Stimulated activated CD8-positive, alpha-beta memory T cell treated with anti-CD3 and anti-CD28 coated beads, Interleukin-4, amount 100 ng/mL, for 4 hours (primary cell): ENCODE measurements around the gene SMARCA2.
"Not testable (repeated sequence)": the region's sequence is repeated elsewhere in the genome, so short reads cannot be mapped to it uniquely, and the experiment has no call there.

Source experiments
- DNase-seq, 2 donors: peaks; one replicate each; pipeline ENCODE4 v3.0.0-alpha.2; 2020; ENCODE audit warnings: low read depth in 2 of 2, low spot score in 1 of 2

Gene SMARCA2

GRCh38 chr9:2138646-2139045 is 123.5 kb downstream of the SMARCA2 start:
- no peak for DNase-seq

- no peak for DNase-seq
These were observed 125.6 kb downstream of the SMARCA2 start for GRCh38 chr9:2140600-2141223.

GRCh38 chr9:2142212-2142611 is 127.1 kb downstream of the SMARCA2 start:
- DNase-seq: no peak

GRCh38 chr9:2144619-2145018 is 129.5 kb downstream of the SMARCA2 start:
- no peak for DNase-seq

GRCh38 chr9:2145746-2146145 is 130.6 kb downstream of the SMARCA2 start:
- no peak for DNase-seq

GRCh38 chr9:2146700-2147099 is 131.6 kb downstream of the SMARCA2 start:
- DNase-seq: not testable (repeated sequence)

GRCh38 chr9:2150338-2150737 is 135.2 kb downstream of the SMARCA2 start:
- DNase-seq: no peak

- no peak for DNase-seq
These were observed 136.0 kb downstream of the SMARCA2 start for GRCh38 chr9:2151171-2151570.

- DNase-seq: no peak
These were observed 138.0 kb downstream of the SMARCA2 start for GRCh38 chr9:2152966-2153629.

GRCh38 chr9:2153630-2154217 is 138.6 kb downstream of the SMARCA2 start:
- no peak for DNase-seq

GRCh38 chr9:2154731-2155130 is 139.6 kb downstream of the SMARCA2 start:
- DNase-seq: no peak

GRCh38 chr9:2155966-2156365 is 140.8 kb downstream of the SMARCA2 start:
- DNase-seq: no peak

GRCh38 chr9:2157277-2158110 is 142.3 kb downstream of the SMARCA2 start:
- no peak for DNase-seq

- peak in 1 of 2 donors; percentile 5 for DNase-seq
These were observed 143.0 kb downstream of the SMARCA2 start for GRCh38 chr9:2158111-2158610.

- DNase-seq: no peak
These were observed 143.8 kb downstream of the SMARCA2 start for GRCh38 chr9:2158766-2159430.

GRCh38 chr9:2159521-2160454 is 144.6 kb downstream of the SMARCA2 start:
- no peak for DNase-seq

- no peak for DNase-seq
These were observed 146.5 kb downstream of the SMARCA2 start for GRCh38 chr9:2161661-2162060.

- no peak for DNase-seq
These were observed 148.2 kb downstream of the SMARCA2 start for GRCh38 chr9:2163231-2163885.

GRCh38 chr9:2164268-2164667 is 149.1 kb downstream of the SMARCA2 start:
- DNase-seq: no peak
